Measurements from ENCODE around the gene DEFB121. TPM values are rescaled to one million over a fixed set of nuclear protein-coding genes. Genes with fewer than 3 reads are reported as not detected.

DEFB121 gene
- total and polyA plus RNA-seq, 2 donors (not counting 3 experiments of a cell fraction or from before 2014, with no cell fraction given) = not detected

GRCh38 chr20:31452575-31452974 is 46.6 kb upstream of the DEFB121 start:
- no peak overlapping the region for H2AFZ ChIP-seq (ENCODE audit: low read depth, low read length)
- POLR2A ChIA-PET = no interaction called here
- H3K4me3 ChIP-seq (replicated peaks in 1 of 3; ENCODE audit: insufficient read depth in 1 of 3, low read depth in 1 of 3, low read length in 3 of 3) = no peak overlapping the region
- H3K27ac ChIP-seq (ENCODE audit: insufficient read depth, low read depth, low read length) = no peak overlapping the region
- H3K9me3 ChIP-seq (replicated peaks; ENCODE audit: control insufficient read depth, insufficient read depth, low read length) = no peaks in the 10 kb centered on the region
- no peaks in the 10 kb centered on the region for H3K36me3 ChIP-seq (ENCODE audit: control insufficient read depth in 2 of 2, extremely low read depth in 1 of 2, insufficient read depth in 2 of 2, low read length in 2 of 2)
- CTCF ChIA-PET = no interaction called here
- H4K20me1 ChIP-seq (replicated peaks; ENCODE audit: control insufficient read depth, extremely low read depth, insufficient read depth, low read length) = no peaks in the 10 kb centered on the region
- FAIRE-seq (no peak), DNase-seq (ENCODE audit: low read depth, low spot score) (no peak)
- H3K4me2 ChIP-seq (ENCODE audit: insufficient read depth, low read length) = no peak overlapping the region
- H3K4me1 ChIP-seq (ENCODE audit: control insufficient read depth, extremely low read depth, insufficient read depth, low read length) = no peaks in the 10 kb centered on the region
- BruUV-seq (replicated peaks) = no TSS peak
- dilution Hi-C loops (cut with MboI; ENCODE audit: extremely low pct_ligation_motif_present, low sequenced_read_pairs) = no loop called here
- intact Hi-C loops (cut with micrococcal nuclease) = no loop called here
- no peaks in the 10 kb centered on the region for H3K79me2 ChIP-seq (ENCODE audit: control insufficient read depth, insufficient read depth, low read length)
- no peaks in the 10 kb centered on the region for H3K27me3 ChIP-seq (ENCODE audit: control insufficient read depth in 2 of 2, insufficient read depth in 2 of 2, low read length in 2 of 2)
- no peak overlapping the region for H3K9ac ChIP-seq (replicated peaks; ENCODE audit: extremely low read depth, insufficient read depth, low read length)
- H3K9me1 ChIP-seq (replicated peaks; ENCODE audit: control insufficient read depth, extremely low read depth, insufficient read depth, low read length) = no peaks in the 10 kb centered on the region
- TF ChIP-seq POLR2A (IDR thresholded peaks at IDR 0.05; ENCODE audit: low read depth, low read length) = no peak
- no peak for TF ChIP-seq CTCF (IDR thresholded peaks at IDR 0.05; ENCODE audit: extremely low read depth in 1 of 2, insufficient read depth in 1 of 2, low read depth in 1 of 2, low read length in 2 of 2)
- no peak for TF ChIP-seq MYC (IDR thresholded peaks at IDR 0.05; ENCODE audit: low read depth, low read length)
- TF ChIP-seq EZH2 (IDR thresholded peaks at IDR 0.05; ENCODE audit: borderline replicate concordance, low read depth, low read length, severe bottlenecking) = no peak
- no peak for TF ChIP-seq GATA2 (IDR thresholded peaks at IDR 0.05; ENCODE audit: insufficient read depth, insufficient read length, low read depth, low read length)
- no peak for TF ChIP-seq POLR2AphosphoS5 (IDR thresholded peaks at IDR 0.05; ENCODE audit: insufficient read depth, low read depth, low read length)
- no peak for TF ChIP-seq MAX (IDR thresholded peaks at IDR 0.05; ENCODE audit: insufficient read depth, insufficient read length)
- TF ChIP-seq FOS (IDR thresholded peaks at IDR 0.05; ENCODE audit: borderline replicate concordance, insufficient read depth, low read length) = no peak
- no peak for TF ChIP-seq JUN (IDR thresholded peaks at IDR 0.05; ENCODE audit: borderline replicate concordance, insufficient read depth, insufficient read length, low read depth)
